KMS-11 (cell line): ENCODE results near the gene GALNT2.

Experiments
- H2AFZ ChIP-seq: fragments of 200-600 bp; sonication (generic); 2 replicates; pipeline ENCODE4 v1.6.1; 2016; ENCODE audit warnings: antibody characterized with exemption, mixed run types, low read depth
- H3K27ac ChIP-seq: fragments of 200-600 bp; sonication (generic); 2 replicates; pipeline ENCODE4 v1.6.1; 2016; ENCODE audit warnings: mild to moderate bottlenecking, mixed run types
- H3K27me3 ChIP-seq: fragments of 200-600 bp; sonication (generic); 2 replicates; pipeline ENCODE4 v1.6.1; 2017; ENCODE audit warnings: mild to moderate bottlenecking, low read depth, mixed run types, moderate library complexity; ENCODE audit not compliant: insufficient read depth
- H3K36me3 ChIP-seq: fragments of 200-600 bp; sonication (generic); 2 replicates; pipeline ENCODE4 v1.6.1; 2017; ENCODE audit warnings: mild to moderate bottlenecking, mixed run types; ENCODE audit not compliant: insufficient read depth
- H3K4me1 ChIP-seq: fragments of 200-600 bp; sonication (generic); 2 replicates; pipeline ENCODE4 v1.6.1; 2016; ENCODE audit warnings: mild to moderate bottlenecking, low read depth, mixed run types; ENCODE audit not compliant: poor library complexity, severe bottlenecking
- H3K4me2 ChIP-seq: fragments of 200-600 bp; sonication (generic); 2 replicates; pipeline ENCODE4 v1.7.0; 2016; ENCODE audit warnings: mild to moderate bottlenecking, mixed run types
- H3K4me3 ChIP-seq: fragments of 200-600 bp; sonication (generic); IDR thresholded peaks from 2 replicates; pipeline ENCODE4 v1.6.1; 2017; ENCODE audit warnings: low read depth, low read length, mixed read lengths; ENCODE audit not compliant: insufficient read depth
- H3K79me2 ChIP-seq: fragments of 200-600 bp; sonication (generic); 2 replicates; pipeline ENCODE4 v1.6.1; 2016; ENCODE audit warnings: low read depth, mixed run types; ENCODE audit not compliant: insufficient read depth
- H3K9ac ChIP-seq: fragments of 200-600 bp; sonication (generic); 2 replicates; pipeline ENCODE4 v1.6.1; 2016; ENCODE audit warnings: mild to moderate bottlenecking, mixed run types
- H4K20me1 ChIP-seq: fragments of 200-600 bp; sonication (generic); 2 replicates; pipeline ENCODE4 v1.6.1; 2016; ENCODE audit warnings: mild to moderate bottlenecking, mixed run types; ENCODE audit not compliant: insufficient read depth
- CTCF ChIP-seq: fragments of 200-600 bp; sonication (generic); conservative IDR thresholded peaks from 2 replicates; pipeline ENCODE4 v1.6.1; 2017; ENCODE audit warnings: low read depth, mild to moderate bottlenecking, antibody characterized with exemption, low read length, moderate library complexity, mixed read lengths

The GALNT2 gene

GRCh38 chr1:230112782-230113181 lies 45.7 kb downstream of the GALNT2 start:
- Histone ChIP-seq H3K4me2 (peak overlapping the region; percentile 90), H2AFZ (no peak overlapping the region), H3K4me3 (no peak overlapping the region), H3K27ac (peak overlapping the region; percentile 93; the same call in 1 of the 2 replicates), H3K79me2 (peaks cover 93% of the 10 kb centered on the region), H3K4me1 (peaks cover 79% of the 10 kb centered on the region), H3K36me3 (no peaks in the 10 kb centered on the region; the same call in 1 of the 2 replicates), H3K27me3 (no peaks in the 10 kb centered on the region), H3K9ac (no peak overlapping the region), H4K20me1 (no peaks in the 10 kb centered on the region)
- TF ChIP-seq CTCF: no peak

- Histone ChIP-seq H2AFZ (no peak overlapping the region), H3K4me1 (peaks cover 79% of the 10 kb centered on the region), H3K27me3 (no peaks in the 10 kb centered on the region), H3K4me3 (no peak overlapping the region), H4K20me1 (no peaks in the 10 kb centered on the region), H3K36me3 (no peaks in the 10 kb centered on the region; the same call in 1 of the 2 replicates), H3K79me2 (peaks cover 93% of the 10 kb centered on the region), H3K27ac (peak overlapping the region; percentile 93; the same call in 1 of the 2 replicates), H3K9ac (no peak overlapping the region), H3K4me2 (peak overlapping the region; percentile 90; the same call in 1 of the 2 replicates)
- no peak for TF ChIP-seq CTCF
Observed at GRCh38 chr1:230113235-230113592, 46.2 kb downstream of the GALNT2 start.

- Histone ChIP-seq H3K79me2 (peaks cover 93% of the 10 kb centered on the region), H3K9ac (no peak overlapping the region), H3K36me3 (no peaks in the 10 kb centered on the region; the same call in 1 of the 2 replicates), H2AFZ (no peak overlapping the region), H3K27ac (no peak overlapping the region; the same call in 1 of the 2 replicates), H3K4me3 (no peak overlapping the region), H3K4me2 (peak overlapping the region; percentile 90; the same call in 1 of the 2 replicates), H3K4me1 (peaks cover 79% of the 10 kb centered on the region), H4K20me1 (no peaks in the 10 kb centered on the region), H3K27me3 (no peaks in the 10 kb centered on the region)
- TF ChIP-seq CTCF: no peak
Observed at GRCh38 chr1:230113593-230114236, 46.7 kb downstream of the GALNT2 start.

GRCh38 chr1:230114237-230114651 lies 47.2 kb downstream of the GALNT2 start:
- Histone ChIP-seq H3K4me2 (no peak overlapping the region), H3K4me3 (no peak overlapping the region), H2AFZ (no peak overlapping the region), H3K9ac (no peak overlapping the region), H3K79me2 (peaks cover 93% of the 10 kb centered on the region), H3K36me3 (no peaks in the 10 kb centered on the region; the same call in 1 of the 2 replicates), H4K20me1 (no peaks in the 10 kb centered on the region), H3K27me3 (no peaks in the 10 kb centered on the region), H3K4me1 (peaks cover 79% of the 10 kb centered on the region), H3K27ac (no peak overlapping the region)
- no peak for TF ChIP-seq CTCF
